Kidney (tissue), 14 donors: ENCODE results near the gene DENND2A. TPM values are rescaled to one million over a fixed set of nuclear protein-coding genes. Genes with fewer than 3 reads are reported as not detected.

Experiments used
- DNase-seq, 5 donors: peaks; one replicate each; pipeline ENCODE4 v3.0.0-alpha.2; 2013 to 2020
- FAIRE-seq: peaks from 2 replicates; lab custom pipeline; 2012; peaks lifted over from hg19 to GRCh38; lab: Jason Lieb, UNC
- H3K27ac ChIP-seq, 2 donors: one replicate each; pipeline ENCODE4 v1.7.0; 2013; ENCODE audit warnings: low read depth in 2 of 2, low read length in 2 of 2, inconsistent platforms in 1 of 2
- H3K27me3 ChIP-seq: one replicate; pipeline ENCODE4 v1.7.1; 2013; ENCODE audit warnings: low read length, inconsistent platforms; ENCODE audit not compliant: control insufficient read depth, insufficient read depth
- H3K36me3 ChIP-seq, 3 donors: one replicate each; pipeline versions ENCODE4 v1.7.0 to v1.7.1; 2013; ENCODE audit warnings: low read length in 3 of 3, control low read depth in 1 of 3, inconsistent platforms in 1 of 3; ENCODE audit not compliant: insufficient read depth in 3 of 3, control insufficient read depth in 2 of 3
- H3K4me1 ChIP-seq, 3 donors: one replicate each; pipeline versions ENCODE4 v1.7.0 to v1.7.1; 2013; ENCODE audit warnings: low read length in 3 of 3, inconsistent platforms in 1 of 3, low read depth in 1 of 3; ENCODE audit not compliant: control insufficient read depth in 2 of 3, insufficient read depth in 2 of 3
- H3K4me3 ChIP-seq, 3 donors: one replicate each; pipeline versions ENCODE4 v1.7.0 to v1.8.1; 2013; ENCODE audit warnings: low read length in 3 of 3, control low read depth in 1 of 3, inconsistent platforms in 1 of 3
- H3K9ac ChIP-seq, 3 donors: one replicate each; pipeline versions ENCODE4 v1.7.0 to v1.7.1; 2013; ENCODE audit warnings: low read length in 3 of 3, control low read depth in 1 of 3, inconsistent platforms in 1 of 3
- H3K9me3 ChIP-seq, 3 donors: one replicate each; pipeline versions ENCODE4 v1.7.0 to v1.7.1; 2013; ENCODE audit warnings: low read length in 3 of 3, control low read depth in 1 of 3, inconsistent platforms in 1 of 3; ENCODE audit not compliant: control insufficient read depth in 2 of 3, insufficient read depth in 1 of 3
- intact Hi-C: fragments of 100-400 bp; cut with DNase I; formaldehyde crosslinking; loops from one replicate; pipeline ENCODE4 v1.11.1; 2022
- polyA plus RNA-seq: library from polyadenylated mRNA; stranded (reverse); fragments of 350-450 nt; fragmentation: Illumina TruSeq; extraction: RNeasy Lipid Tissue Mini Kit (QIAGEN cat#74804); gene quantifications from one replicate; pipeline ENCODE4 v1.2.3, GENCODE V29; 2014; ENCODE audit warnings: low read depth, low replicate concordance; ENCODE audit not compliant: insufficient read depth
- total RNA-seq: library from RNA; stranded (reverse); fragmentation: NEBNext Ultra II Directional; extraction: Animal tissue kit (Norgen Biotek cat#: 25700); gene quantifications from one replicate; pipeline ENCODE4 v1.2.1, GENCODE V29; 2021
- TF ChIP-seq, protein P1 (sequence below): IDR thresholded peaks from 3 replicates; pipeline ENCODE4 v1.5.1; 2012; ENCODE audit warnings: mild to moderate bottlenecking, moderate library complexity, borderline replicate concordance; ENCODE audit not compliant: insufficient read depth; ENCODE audit errors: extremely low read depth
- donor health status: control.
- donor health status: control.
- donor health status: control.
- donor health status: control.
- donor health status: control.
- donor health status: DM: yes; HTN: yes; CAD: no.
- donor health status: Normal renal cell carcinoma (clear cell type).

DENND2A gene
- total and polyA plus RNA-seq, 2 donors from 2014 or later: 6.5 to 18.0 TPM

DNA sequence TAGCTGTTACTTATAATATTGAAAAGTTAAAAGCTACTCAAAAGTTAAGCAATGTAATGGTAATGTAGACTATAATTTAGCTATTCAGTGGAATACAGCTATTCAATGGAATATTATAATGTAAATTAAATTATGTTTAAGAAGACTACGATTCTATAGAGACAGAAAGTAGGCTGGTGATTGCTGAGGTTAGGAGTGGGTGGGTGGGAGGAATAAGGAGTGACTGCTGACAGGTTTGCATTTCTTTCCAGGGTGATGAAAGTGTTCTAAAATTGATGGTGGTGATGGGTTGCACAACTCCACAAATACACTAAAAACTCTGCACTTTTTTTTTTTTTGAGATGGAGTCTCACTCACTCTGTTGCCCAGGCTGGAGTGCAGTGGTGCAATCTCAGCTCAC lies 21.4 kb downstream of the DENND2A start:
- no peak overlapping the region for H3K27ac ChIP-seq
- H3K36me3 ChIP-seq: no peaks in the 10 kb centered on the region
- no peak for FAIRE-seq
- H3K27me3 ChIP-seq: no peaks in the 10 kb centered on the region
- TF ChIP-seq, protein P1, sequence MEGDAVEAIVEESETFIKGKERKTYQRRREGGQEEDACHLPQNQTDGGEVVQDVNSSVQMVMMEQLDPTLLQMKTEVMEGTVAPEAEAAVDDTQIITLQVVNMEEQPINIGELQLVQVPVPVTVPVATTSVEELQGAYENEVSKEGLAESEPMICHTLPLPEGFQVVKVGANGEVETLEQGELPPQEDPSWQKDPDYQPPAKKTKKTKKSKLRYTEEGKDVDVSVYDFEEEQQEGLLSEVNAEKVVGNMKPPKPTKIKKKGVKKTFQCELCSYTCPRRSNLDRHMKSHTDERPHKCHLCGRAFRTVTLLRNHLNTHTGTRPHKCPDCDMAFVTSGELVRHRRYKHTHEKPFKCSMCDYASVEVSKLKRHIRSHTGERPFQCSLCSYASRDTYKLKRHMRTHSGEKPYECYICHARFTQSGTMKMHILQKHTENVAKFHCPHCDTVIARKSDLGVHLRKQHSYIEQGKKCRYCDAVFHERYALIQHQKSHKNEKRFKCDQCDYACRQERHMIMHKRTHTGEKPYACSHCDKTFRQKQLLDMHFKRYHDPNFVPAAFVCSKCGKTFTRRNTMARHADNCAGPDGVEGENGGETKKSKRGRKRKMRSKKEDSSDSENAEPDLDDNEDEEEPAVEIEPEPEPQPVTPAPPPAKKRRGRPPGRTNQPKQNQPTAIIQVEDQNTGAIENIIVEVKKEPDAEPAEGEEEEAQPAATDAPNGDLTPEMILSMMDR: no peak
- intact Hi-C loops: no loop called here
- no peak overlapping the region for H3K9ac ChIP-seq
- H3K4me3 ChIP-seq: no peak overlapping the region
- no peaks in the 10 kb centered on the region for H3K9me3 ChIP-seq
- no peak for DNase-seq
- peaks cover 0 to 4% (median 0%) of the 10 kb centered on the region in 3 donors for H3K4me1 ChIP-seq

DNA sequence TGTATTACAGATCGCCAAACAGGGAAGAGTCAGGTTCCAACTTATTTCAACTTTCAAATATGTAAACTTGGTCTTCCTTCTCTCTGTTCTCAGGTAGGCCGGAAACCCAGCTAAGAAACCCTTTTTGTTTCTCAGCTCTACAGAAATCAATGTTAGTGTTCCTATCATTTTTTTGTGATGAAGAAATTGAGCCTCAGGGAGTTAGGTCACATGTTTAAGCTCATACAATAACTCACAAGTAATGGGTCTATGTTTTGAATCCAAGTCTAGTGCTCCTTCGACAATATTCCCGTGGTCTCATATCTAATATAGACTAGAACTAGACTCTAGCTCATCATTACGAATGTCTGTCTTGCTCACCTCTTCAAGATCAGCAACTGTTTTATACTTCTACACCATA lies 22.3 kb downstream of the DENND2A start:
- DNase-seq (no peak), FAIRE-seq (no peak)
- Histone ChIP-seq H3K27ac (no peak overlapping the region), H3K9ac (no peak overlapping the region), H3K4me1 (no peaks in the 10 kb centered on the region), H3K4me3 (no peak overlapping the region), H3K36me3 (no peaks in the 10 kb centered on the region), H3K27me3 (no peaks in the 10 kb centered on the region), H3K9me3 (no peaks in the 10 kb centered on the region)
- intact Hi-C loops: no loop called here
- TF ChIP-seq, protein P1: no peak

DNA sequence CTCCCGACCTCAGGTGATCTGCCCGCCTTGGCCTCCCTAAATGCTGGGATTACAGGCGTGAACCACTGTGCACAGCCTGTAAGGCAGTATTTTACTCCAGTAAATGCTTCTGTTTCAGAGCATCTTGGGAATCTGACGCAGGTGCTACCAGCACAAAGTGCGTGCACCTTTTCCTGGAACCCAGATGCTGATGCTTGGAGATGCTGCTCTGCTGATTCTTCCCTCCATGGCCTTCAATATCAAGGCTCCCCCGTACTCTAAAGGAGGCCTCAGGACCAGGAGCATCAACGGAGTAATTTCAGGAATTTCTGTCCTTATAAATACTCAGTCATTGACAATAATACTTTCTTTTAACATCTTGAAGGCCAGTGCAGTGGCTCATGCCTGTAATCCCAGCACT lies 23.5 kb downstream of the DENND2A start:
- Histone ChIP-seq H3K36me3 (no peaks in the 10 kb centered on the region), H3K9me3 (no peaks in the 10 kb centered on the region), H3K4me1 (no peaks in the 10 kb centered on the region), H3K9ac (no peak overlapping the region), H3K27ac (no peak overlapping the region), H3K27me3 (no peaks in the 10 kb centered on the region), H3K4me3 (no peak overlapping the region)
- DNase-seq (no peak), FAIRE-seq (no peak)
- TF ChIP-seq, protein P1: no peak
- intact Hi-C loops: no loop called here

DNA sequence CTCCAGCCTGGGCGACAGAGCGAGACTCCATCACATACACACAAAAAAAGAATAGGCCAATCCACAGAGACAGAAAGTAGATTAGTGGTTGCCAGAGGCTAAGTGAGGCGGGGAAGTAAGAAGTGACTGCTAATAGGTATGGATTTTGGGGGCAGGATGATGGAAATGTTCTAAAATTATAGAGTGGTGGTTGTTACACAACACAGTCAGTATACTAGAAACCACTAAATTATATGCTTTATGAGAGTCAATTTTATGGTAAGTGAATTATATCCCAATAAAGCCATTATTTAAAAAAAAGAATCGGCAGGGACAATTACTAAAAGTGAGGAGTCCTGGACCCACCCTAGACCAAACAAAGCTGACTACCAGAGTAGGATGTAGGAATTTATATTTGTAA lies 24.3 kb downstream of the DENND2A start:
- intact Hi-C loops: no loop called here
- Histone ChIP-seq H3K4me1 (no peaks in the 10 kb centered on the region), H3K4me3 (no peak overlapping the region), H3K9me3 (no peaks in the 10 kb centered on the region), H3K9ac (no peak overlapping the region), H3K36me3 (no peaks in the 10 kb centered on the region), H3K27ac (no peak overlapping the region), H3K27me3 (no peaks in the 10 kb centered on the region)
- TF ChIP-seq, protein P1: no peak
- FAIRE-seq (no peak), DNase-seq (no peak)
